Stimulated activated CD4-positive, alpha-beta T cell treated with anti-CD3 and anti-CD28 coated beads, TNF-alpha, amount 100 ng/mL, for 4 hours (primary cell): ENCODE data around the gene ROBO1.

Source experiments
- DNase-seq, 3 experiments: peaks; one replicate each; pipeline ENCODE4 v3.0.0-alpha.2; 2020; ENCODE audit warnings: low read depth in 3 of 3

The ROBO1 gene

DNA sequence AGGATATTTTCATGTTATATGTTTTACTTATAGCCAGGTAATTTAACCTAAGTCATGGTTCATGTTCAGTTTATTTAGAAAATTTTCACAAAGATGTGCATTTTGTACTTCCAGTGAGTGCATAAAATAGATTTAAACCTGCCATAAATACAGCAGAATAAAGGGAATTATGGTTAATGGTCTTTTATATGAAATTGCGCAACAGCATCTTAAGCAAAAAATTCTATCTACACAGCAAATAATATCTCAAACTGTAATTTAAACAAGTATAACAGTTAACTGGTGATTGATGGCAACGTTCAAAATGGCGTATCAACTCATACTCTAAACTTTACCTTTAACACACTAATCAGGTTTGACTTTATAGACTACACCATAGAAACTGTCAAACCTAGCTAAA, 97.6 kb downstream of the ROBO1 start:
- DNase-seq: no peak

DNA sequence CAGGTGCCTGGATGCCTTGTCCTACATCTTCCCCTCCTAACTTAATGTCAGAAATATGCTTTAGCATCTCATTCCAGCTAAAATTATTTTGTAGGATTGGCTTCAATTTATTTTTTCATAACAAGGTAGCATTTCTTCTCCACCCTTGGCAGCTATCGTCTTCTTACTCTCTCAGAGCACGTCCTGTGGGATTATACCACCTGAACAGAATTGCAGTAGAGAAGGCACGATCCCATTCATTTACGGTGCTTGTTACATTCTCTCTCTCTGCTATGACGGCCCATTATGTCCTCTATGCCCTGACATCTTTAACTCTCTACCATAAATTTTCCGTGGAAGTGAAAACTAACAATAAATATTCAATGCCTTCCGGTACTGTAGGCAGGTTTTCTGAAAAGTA, 103.3 kb downstream of the ROBO1 start:
- DNase-seq: no peak

DNA sequence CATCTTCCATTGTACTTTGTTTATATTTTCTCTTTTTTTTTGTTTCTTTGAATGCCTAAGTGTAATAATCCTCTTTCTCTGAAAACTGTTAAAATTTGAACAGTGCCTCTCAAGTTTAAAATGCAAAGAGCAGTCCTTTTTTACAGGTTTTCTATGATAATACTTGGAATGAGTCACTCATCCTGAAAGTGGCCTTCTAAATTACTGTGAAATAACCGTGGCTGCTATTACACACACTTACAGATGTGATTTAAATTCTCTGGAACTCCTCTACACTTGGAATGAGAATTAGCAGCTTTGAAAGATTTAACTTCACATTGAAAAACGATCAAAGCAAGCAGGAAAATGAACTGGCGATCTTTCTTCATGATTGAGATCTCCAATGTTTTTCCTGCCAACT, 105.9 kb downstream of the ROBO1 start:
- DNase-seq: no peak

GRCh38 chr3:79657076-79657475, 110.7 kb downstream of the ROBO1 start:
- no peak for DNase-seq

- DNase-seq: no peak
These were observed 113.8 kb downstream of the ROBO1 start for GRCh38 chr3:79654019-79654418.

DNA sequence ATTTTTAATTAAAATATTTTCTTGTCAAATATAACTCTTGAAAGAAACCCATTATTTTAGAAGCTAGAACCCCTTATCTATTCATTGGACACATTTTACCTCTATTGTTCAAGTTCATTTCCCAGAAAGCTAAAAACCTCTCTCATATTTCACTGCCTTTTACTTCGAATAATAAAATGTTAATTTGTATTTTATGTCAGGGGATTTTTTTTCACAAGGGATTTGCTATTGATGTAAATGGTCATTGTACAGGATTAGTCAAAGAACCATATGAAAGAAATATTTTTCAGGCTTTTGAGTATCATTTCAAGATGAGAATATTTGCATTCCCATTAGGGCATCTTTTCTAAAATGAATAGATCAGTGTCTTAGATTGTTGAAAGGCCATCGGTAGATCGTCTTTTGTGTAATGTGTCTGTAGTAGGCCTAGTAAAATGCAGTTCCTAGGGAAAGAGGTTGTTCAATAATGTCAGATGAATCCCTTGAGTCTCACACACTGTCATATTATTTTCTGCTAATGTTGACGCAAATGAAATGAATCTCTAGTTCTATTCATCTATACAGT, 114.5 kb downstream of the ROBO1 start:
- DNase-seq: no peak

GRCh38 chr3:79651536-79652065, 116.2 kb downstream of the ROBO1 start:
- DNase-seq: no peak

- DNase-seq: no peak
These were observed 127.9 kb downstream of the ROBO1 start for GRCh38 chr3:79639855-79640254.

DNA sequence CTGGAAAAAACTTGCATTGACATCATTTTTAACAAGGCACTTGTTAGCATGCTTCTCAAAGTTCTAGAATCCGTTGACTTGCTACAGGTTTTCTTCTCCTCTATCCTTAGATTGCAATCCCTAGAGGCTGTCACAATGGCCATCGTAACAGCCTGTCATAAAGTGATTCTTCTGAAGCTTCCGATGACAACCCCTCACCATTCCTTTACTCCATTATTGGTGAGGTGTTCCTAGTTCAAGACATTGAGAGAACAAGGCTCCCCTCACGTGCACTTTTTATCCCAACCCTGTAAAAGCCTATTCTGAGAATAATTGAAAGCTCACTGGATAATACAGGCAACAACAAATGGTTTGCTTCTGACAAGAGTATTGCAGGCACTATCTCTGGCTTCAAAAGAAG, 131.4 kb downstream of the ROBO1 start:
- DNase-seq: no peak

GRCh38 chr3:79632842-79633241, 135.0 kb downstream of the ROBO1 start:
- DNase-seq: no peak

DNA sequence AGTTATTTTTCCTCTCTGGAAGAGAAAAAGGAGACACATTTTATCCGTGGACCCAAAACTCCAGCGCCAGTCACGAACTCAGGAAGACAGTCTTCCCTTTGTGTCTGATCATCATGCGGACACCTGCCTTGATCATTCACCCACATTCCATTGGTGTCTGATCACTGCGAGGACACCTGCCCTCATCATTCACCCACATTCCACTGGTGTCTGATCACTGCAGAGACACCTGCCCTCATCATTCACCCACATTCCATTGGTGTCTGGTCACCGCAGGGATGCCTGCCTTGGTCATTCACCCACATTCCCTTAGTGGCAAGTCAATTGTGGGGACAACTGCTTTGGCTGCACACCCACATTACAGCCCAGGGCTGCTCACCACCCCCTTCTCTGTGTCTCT, 148.9 kb downstream of the ROBO1 start:
- no peak for DNase-seq

DNA sequence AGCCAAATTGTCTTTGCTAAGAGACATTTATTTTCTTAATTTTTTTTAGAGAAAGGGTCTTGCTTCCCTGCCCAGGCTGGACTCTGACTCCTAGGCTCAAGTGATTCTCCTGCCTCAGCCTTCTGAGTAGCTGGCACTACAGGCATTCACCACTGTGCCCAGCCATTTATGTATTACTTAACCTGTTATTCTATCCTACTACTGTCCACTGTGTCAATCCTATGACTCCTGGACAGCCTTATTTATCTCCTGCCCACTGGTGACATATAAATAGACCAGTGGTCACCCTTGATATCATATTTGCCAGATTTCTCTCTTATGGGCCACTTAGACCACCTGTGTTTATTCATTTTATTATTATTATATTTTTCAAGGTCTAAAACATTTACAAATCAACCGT, 161.4 kb downstream of the ROBO1 start:
- no peak for DNase-seq

- no peak for DNase-seq
These were observed 163.1 kb downstream of the ROBO1 start for GRCh38 chr3:79604681-79605080.

GRCh38 chr3:79602385-79602784, 165.4 kb downstream of the ROBO1 start:
- no peak for DNase-seq

DNA sequence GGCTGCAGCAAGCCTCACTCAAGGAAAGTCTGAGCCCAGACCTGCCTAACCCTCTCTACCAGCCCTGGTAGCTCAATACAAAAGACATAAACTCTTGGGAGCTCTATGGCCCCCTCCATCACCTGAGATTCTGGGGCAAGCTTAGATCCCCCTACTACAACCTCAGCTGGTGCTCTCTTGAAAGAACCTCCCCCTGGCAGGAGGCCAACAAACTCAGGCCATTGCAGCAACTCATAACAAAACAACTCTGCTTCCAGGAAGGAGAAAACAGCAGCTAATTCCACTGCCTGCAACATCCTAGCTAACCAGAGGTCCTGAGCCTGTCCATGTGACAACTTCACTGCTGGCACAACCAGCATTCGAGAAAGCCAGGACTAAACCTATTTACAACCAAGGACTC, 169.2 kb downstream of the ROBO1 start:
- no peak for DNase-seq

DNA sequence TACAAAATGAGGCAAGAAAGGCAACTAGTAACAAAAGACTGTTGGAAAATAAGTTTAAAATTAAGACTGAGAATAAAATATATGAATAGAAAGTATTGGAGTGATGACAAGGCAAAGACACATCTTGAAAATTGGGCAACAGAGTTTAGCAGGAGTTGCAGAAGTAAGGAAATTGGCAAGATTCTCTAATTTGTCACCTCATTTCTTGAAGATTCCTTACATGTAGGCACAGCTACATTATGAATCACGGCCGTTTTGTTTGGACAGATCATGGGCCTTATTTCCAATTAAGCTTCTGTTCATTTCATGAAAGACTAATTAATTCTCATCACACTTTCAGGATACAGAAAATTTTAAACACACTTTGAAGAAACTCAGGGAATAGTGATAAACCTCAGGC, 170.1 kb downstream of the ROBO1 start:
- no peak for DNase-seq

DNA sequence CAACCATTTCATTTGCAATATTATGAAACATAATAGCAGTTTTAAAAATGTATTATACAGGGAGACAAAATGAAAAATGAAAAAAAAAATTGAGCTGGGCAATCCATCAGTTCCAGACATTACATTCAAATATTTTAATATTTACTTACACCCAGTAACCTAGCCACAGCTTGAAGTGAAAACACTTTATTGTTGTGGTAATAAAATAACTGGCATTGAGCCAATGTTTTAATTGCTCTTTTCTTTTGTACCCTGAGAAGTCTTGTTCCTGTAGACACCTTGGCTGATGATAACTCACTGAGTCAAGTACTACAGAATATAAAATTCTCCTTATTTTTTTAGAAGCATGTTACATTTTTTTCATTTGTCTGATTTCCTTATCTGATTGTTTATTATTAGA, 180.6 kb downstream of the ROBO1 start:
- no peak for DNase-seq

DNA sequence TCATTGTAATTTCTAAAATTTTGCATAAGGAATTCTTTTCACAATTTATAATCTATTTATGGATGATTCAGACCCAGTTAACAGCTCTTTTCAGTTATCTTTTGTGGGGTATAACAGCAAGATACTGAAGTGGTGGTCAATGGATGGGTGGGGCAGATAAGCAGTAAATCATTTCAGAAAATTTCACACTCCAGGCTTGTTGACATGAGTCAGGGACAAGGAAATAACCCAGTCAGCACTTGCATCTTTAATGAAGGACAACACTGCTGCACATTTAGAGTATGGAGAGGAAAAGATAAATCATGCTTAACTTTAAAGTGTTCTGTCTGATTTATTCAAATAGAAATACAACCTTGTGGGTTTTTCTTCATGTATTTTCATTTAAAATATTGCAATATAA, 181.6 kb downstream of the ROBO1 start:
- DNase-seq: no peak

- DNase-seq: no peak
These were observed 194.9 kb downstream of the ROBO1 start for GRCh38 chr3:79572930-79573329.

- no peak for DNase-seq
These were observed 198.9 kb downstream of the ROBO1 start for GRCh38 chr3:79568938-79569337.

GRCh38 chr3:79564192-79564591, 203.6 kb downstream of the ROBO1 start:
- no peak for DNase-seq

GRCh38 chr3:79560698-79561097, 207.1 kb downstream of the ROBO1 start:
- no peak for DNase-seq

DNA sequence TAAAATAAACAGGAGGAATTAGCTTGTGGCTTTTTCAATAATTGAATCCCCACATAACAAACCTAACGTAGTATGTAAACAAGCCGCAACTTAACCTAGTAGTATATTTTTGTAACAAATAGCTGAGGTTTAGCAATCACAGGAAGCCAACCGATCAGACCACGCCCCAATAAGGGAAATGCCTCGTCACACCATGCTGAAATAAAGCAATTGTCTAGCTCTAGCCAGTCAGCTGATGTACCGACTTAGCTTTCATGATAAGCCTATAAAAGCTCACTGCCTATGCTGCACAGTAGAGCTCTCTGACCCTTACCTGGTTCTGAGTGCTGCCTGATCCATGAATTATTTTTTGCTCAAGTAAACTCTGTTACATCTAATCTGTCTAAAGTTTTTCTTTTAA, 208.9 kb downstream of the ROBO1 start:
- no peak for DNase-seq

- no peak for DNase-seq
These were observed 212.1 kb downstream of the ROBO1 start for GRCh38 chr3:79555655-79556054.
